PC-3 (cell line): Measurements from ENCODE around the gene NPW. TPM values are rescaled to one million over a fixed set of nuclear protein-coding genes. Genes with fewer than 3 reads are reported as not detected.

Experiments
- ATAC-seq: fragments of 200-7000 bp; cut with Tn5 transposase; 2 replicates; pipeline ENCODE4 v1.9.1; 2020; ENCODE audit warnings: mild to moderate bottlenecking, moderate library complexity
- BruUV-seq: library from RNA; stranded (reverse); fragments of 400-500 nt; replicated peaks from 2 replicates; lab custom pipeline; 2021; lab: Mats Ljungman, UMichigan
- CTCF ChIA-PET: fragments of 300-600 bp; sonication (Branson Sonifier 250); formaldehyde crosslinking; loops from one replicate; lab custom pipeline; 2022; ENCODE audit warnings: antibody characterized with exemption; lab: Charles Lee
- POLR2A ChIA-PET: fragments of 300-600 bp; sonication (Branson Sonifier 250); formaldehyde crosslinking; loops from one replicate; lab custom pipeline; 2022; ENCODE audit warnings: antibody characterized with exemption; ENCODE audit not compliant: unreplicated experiment; lab: Charles Lee
- DNase-seq: peaks from one replicate; pipeline ENCODE4 v3.0.0-alpha.2; 2015
- H2AFZ ChIP-seq: fragments of 300-600 bp; sonication (generic); 2 replicates; pipeline ENCODE4 v1.6.0; 2016; ENCODE audit warnings: antibody characterized with exemption, low read length
- H3F3A ChIP-seq: fragments of 300-600 bp; sonication (generic); one replicate; pipeline ENCODE4 v1.6.0; 2017; ENCODE audit warnings: antibody characterized with exemption, low read length, control low read depth, mild to moderate bottlenecking; ENCODE audit not compliant: unreplicated experiment
- H3K27ac ChIP-seq: fragments of 300-600 bp; sonication (generic); 2 replicates; pipeline ENCODE4 v1.5.1; 2016; ENCODE audit warnings: mild to moderate bottlenecking, low read length
- H3K27me3 ChIP-seq: fragments of 300-600 bp; sonication (generic); 2 replicates; pipeline ENCODE4 v1.6.1; 2016; ENCODE audit warnings: low read length, mixed read lengths
- H3K36me3 ChIP-seq: fragments of 300-600 bp; sonication (generic); 2 replicates; pipeline ENCODE4 v1.6.1; 2016; ENCODE audit warnings: low read depth, mixed run types, low read length, mixed read lengths
- H3K4me1 ChIP-seq: fragments of 300-600 bp; sonication (generic); 2 replicates; pipeline ENCODE4 v1.5.1; 2016; ENCODE audit warnings: low read length; ENCODE audit not compliant: insufficient read depth
- H3K4me2 ChIP-seq: fragments of 300-600 bp; sonication (generic); 2 replicates; pipeline ENCODE4 v1.6.0; 2016; ENCODE audit warnings: low read length
- H3K4me3 ChIP-seq: fragments of 300-600 bp; sonication (generic); 2 replicates; pipeline ENCODE4 v1.5.1; 2016; ENCODE audit warnings: mild to moderate bottlenecking, low read length, mixed read lengths
- H3K79me2 ChIP-seq: fragments of 300-600 bp; sonication (generic); 2 replicates; pipeline ENCODE4 v1.6.1; 2017; ENCODE audit warnings: low read length, mixed read lengths
- H3K9ac ChIP-seq: fragments of 300-600 bp; sonication (generic); 2 replicates; pipeline ENCODE4 v1.6.0; 2016; ENCODE audit warnings: mild to moderate bottlenecking, low read length
- H3K9me2 ChIP-seq: fragments of 300-600 bp; sonication (generic); replicated peaks from 2 replicates; pipeline ENCODE4 v1.6.1; 2016; ENCODE audit warnings: mixed run types, low read length, mixed read lengths
- H3K9me3 ChIP-seq: fragments of 300-600 bp; sonication (generic); 2 replicates; pipeline ENCODE4 v1.6.1; 2016; ENCODE audit warnings: low read length, mixed read lengths
- H4K20me1 ChIP-seq: fragments of 300-600 bp; sonication (generic); 2 replicates; pipeline ENCODE4 v1.6.1; 2016; ENCODE audit warnings: low read length, mixed read lengths
- EZH2 ChIP-seq: fragments of 300-600 bp; sonication (generic); IDR thresholded peaks from one replicate; pipeline ENCODE4 v1.6.1; 2017; ENCODE audit warnings: antibody characterized with exemption, mild to moderate bottlenecking, low read length; ENCODE audit not compliant: unreplicated experiment
- EZH2phosphoT487 ChIP-seq: fragments of 300-600 bp; sonication (generic); IDR thresholded peaks from 2 replicates; pipeline ENCODE4 v1.6.1; 2018; ENCODE audit warnings: mild to moderate bottlenecking, antibody characterized with exemption, low read length, borderline replicate concordance
- intact Hi-C: fragments of 100-400 bp; cut with micrococcal nuclease; formaldehyde crosslinking; loops from 2 replicates; pipeline ENCODE4 v1.9.0; 2023
- total RNA-seq: library from RNA; depleted of rRNA; stranded (reverse); fragments of >200 nt; gene quantifications from 2 replicates; pipeline ENCODE4 v1.2.3, GENCODE V29; 2014
- TF ChIP-seq, protein P1 (sequence below): fragments of 300-600 bp; sonication (generic); conservative IDR thresholded peaks from 2 replicates; pipeline ENCODE4 v1.5.1; 2017; ENCODE audit warnings: antibody characterized with exemption, low read depth, mild to moderate bottlenecking, low read length

NPW gene
- total RNA-seq, 1 experiment from 2014 or later: 3.8 TPM

DNA sequence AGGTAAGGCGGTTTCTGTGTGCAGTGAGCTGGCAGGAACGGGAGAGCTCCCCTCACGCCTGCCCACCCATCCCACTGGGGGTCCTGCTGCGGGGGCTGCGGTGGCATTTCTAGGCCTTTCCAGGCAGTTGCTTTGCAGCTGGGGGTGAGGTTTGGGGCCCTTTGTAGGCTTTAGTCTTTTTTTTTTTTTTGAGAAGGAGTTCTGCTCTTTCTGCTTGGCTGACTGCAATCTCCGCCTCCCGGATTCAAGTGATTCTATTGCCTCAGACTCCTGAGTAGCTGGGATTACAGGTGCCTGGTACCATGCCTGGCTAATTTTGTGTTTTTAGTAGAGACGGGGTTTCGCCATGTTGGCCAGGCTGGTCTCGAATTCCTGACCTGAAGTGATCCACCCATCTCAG is 39.3 kb downstream of the NPW start:
- no peaks in the 10 kb centered on the region for H3K9me3 ChIP-seq
- no peaks in the 10 kb centered on the region for H3K36me3 ChIP-seq
- H3K4me3 ChIP-seq: no peak overlapping the region
- DNase-seq (no peak), ATAC-seq (no peak)
- no peaks in the 10 kb centered on the region for H3K79me2 ChIP-seq
- no peaks in the 10 kb centered on the region for H3F3A ChIP-seq
- TF ChIP-seq, protein P1, sequence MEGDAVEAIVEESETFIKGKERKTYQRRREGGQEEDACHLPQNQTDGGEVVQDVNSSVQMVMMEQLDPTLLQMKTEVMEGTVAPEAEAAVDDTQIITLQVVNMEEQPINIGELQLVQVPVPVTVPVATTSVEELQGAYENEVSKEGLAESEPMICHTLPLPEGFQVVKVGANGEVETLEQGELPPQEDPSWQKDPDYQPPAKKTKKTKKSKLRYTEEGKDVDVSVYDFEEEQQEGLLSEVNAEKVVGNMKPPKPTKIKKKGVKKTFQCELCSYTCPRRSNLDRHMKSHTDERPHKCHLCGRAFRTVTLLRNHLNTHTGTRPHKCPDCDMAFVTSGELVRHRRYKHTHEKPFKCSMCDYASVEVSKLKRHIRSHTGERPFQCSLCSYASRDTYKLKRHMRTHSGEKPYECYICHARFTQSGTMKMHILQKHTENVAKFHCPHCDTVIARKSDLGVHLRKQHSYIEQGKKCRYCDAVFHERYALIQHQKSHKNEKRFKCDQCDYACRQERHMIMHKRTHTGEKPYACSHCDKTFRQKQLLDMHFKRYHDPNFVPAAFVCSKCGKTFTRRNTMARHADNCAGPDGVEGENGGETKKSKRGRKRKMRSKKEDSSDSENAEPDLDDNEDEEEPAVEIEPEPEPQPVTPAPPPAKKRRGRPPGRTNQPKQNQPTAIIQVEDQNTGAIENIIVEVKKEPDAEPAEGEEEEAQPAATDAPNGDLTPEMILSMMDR: no peak
- TF ChIP-seq EZH2 (no peak), EZH2phosphoT487 (no peak)
- H3K27me3 ChIP-seq: no peaks in the 10 kb centered on the region
- H4K20me1 ChIP-seq: no peaks in the 10 kb centered on the region
- H2AFZ ChIP-seq: no peak overlapping the region
- H3K9me2 ChIP-seq: no peaks in the 10 kb centered on the region
- H3K27ac ChIP-seq: no peak overlapping the region
- no peak overlapping the region for H3K9ac ChIP-seq
- POLR2A ChIA-PET: no interaction called here
- intact Hi-C loops: no loop called here
- no TSS peak for BruUV-seq
- CTCF ChIA-PET: no interaction called here
- no peak overlapping the region for H3K4me2 ChIP-seq
- H3K4me1 ChIP-seq: no peaks in the 10 kb centered on the region

GRCh38 chr16:2060346-2060745 is 40.8 kb downstream of the NPW start:
- Histone ChIP-seq H3K36me3 (no peaks in the 10 kb centered on the region), H3K27ac (no peak overlapping the region), H3K4me2 (no peak overlapping the region), H3F3A (no peaks in the 10 kb centered on the region), H3K27me3 (no peaks in the 10 kb centered on the region), H2AFZ (no peak overlapping the region), H4K20me1 (no peaks in the 10 kb centered on the region), H3K79me2 (no peaks in the 10 kb centered on the region), H3K9me3 (no peaks in the 10 kb centered on the region), H3K9ac (no peak overlapping the region), H3K9me2 (no peaks in the 10 kb centered on the region), H3K4me3 (no peak overlapping the region), H3K4me1 (no peaks in the 10 kb centered on the region)
- ChIA-PET POLR2A (no interaction called here), CTCF (no interaction called here)
- no peak for TF ChIP-seq EZH2
- TF ChIP-seq EZH2phosphoT487: no peak
- TF ChIP-seq, protein P1: no peak
- ATAC-seq (no peak), DNase-seq (no peak)
- intact Hi-C loops: no loop called here
- no TSS peak for BruUV-seq

DNA sequence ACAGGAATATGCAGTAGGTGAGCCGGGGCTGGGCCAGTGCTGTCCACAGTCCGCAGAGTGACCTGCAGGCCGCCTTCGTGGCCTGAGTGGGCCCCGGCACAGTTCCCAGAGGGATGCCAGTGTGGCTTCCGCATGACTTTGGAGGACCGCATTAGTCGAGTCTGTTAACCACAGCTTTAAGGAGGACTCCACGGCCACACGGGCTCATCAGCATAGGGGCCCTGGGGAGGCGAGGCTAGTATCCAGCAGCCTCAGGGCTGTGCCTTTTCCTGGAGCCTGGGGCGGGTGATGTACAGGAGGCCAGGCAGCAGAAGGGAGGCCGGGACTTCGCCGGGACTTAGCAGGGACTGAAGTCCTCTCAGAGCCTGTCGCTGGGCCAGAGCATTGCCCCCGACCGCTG is 41.4 kb downstream of the NPW start:
- H3K4me1 ChIP-seq: no peaks in the 10 kb centered on the region
- no peaks in the 10 kb centered on the region for H3K79me2 ChIP-seq
- no peak overlapping the region for H3K4me2 ChIP-seq
- H3K4me3 ChIP-seq: no peak overlapping the region
- POLR2A ChIA-PET: no interaction called here
- H3K9ac ChIP-seq: no peak overlapping the region
- CTCF ChIA-PET: no interaction called here
- no peaks in the 10 kb centered on the region for H3K9me2 ChIP-seq
- H3K27me3 ChIP-seq: no peaks in the 10 kb centered on the region
- no peaks in the 10 kb centered on the region for H4K20me1 ChIP-seq
- H3F3A ChIP-seq: no peaks in the 10 kb centered on the region
- no peak for ATAC-seq
- intact Hi-C loops: no loop called here
- H3K27ac ChIP-seq: no peak overlapping the region
- H2AFZ ChIP-seq: no peak overlapping the region
- H3K9me3 ChIP-seq: no peaks in the 10 kb centered on the region
- no TSS peak for BruUV-seq
- peaks cover 1% of the 10 kb centered on the region; the same call in 1 of the 2 replicates for H3K36me3 ChIP-seq
- no peak for DNase-seq
- no peak for TF ChIP-seq EZH2phosphoT487
- TF ChIP-seq EZH2: no peak
- TF ChIP-seq, protein P1: no peak
